SK-N-SH (cell line): ENCODE results near the gene NUDCD3.

ENCODE experiments used
- CTCF ChIP-seq: fragments of 200-600 bp; sonication (generic); IDR thresholded peaks from 2 replicates; pipeline ENCODE4 v1.6.1; 2017; ENCODE audit warnings: antibody characterized with exemption, mild to moderate bottlenecking, moderate library complexity
- EP300 ChIP-seq, 2 experiments: IDR thresholded peaks; 2 replicates each; pipeline versions ENCODE4 v1.4.0 to v1.6.1; 2012; ENCODE audit warnings: borderline replicate concordance in 1 of 2, low read depth in 1 of 2, low read length in 1 of 2
- MAX ChIP-seq: IDR thresholded peaks from 2 replicates; pipeline ENCODE4 v1.4.0; 2012; ENCODE audit warnings: low read depth
- POLR2AphosphoS5 ChIP-seq: IDR thresholded peaks from 2 replicates; pipeline ENCODE4 v1.6.1; 2012; ENCODE audit warnings: low read depth, low read length
- REST ChIP-seq: IDR thresholded peaks from 2 replicates; pipeline ENCODE4 v1.6.1; 2012; ENCODE audit warnings: mild to moderate bottlenecking, low read depth, low read length, moderate library complexity
- TAF1 ChIP-seq: IDR thresholded peaks from 2 replicates; pipeline ENCODE4 v1.6.1; 2012; ENCODE audit warnings: low read depth, mild to moderate bottlenecking, low read length, moderate library complexity, borderline replicate concordance
- YY1 ChIP-seq: IDR thresholded peaks from 2 replicates; pipeline ENCODE4 v1.4.0; 2012; ENCODE audit warnings: low read depth, mild to moderate bottlenecking
- ZBTB33 ChIP-seq: IDR thresholded peaks from 2 replicates; pipeline ENCODE4 v1.4.0; 2012; ENCODE audit warnings: low read depth, borderline replicate concordance

- TF ChIP-seq MAX (no peak), CTCF (no peak), YY1 (no peak), TAF1 (no peak), EP300 (IDR thresholded peaks at IDR 0.05; ENCODE audit: borderline replicate concordance in 1 of 2, low read depth in 1 of 2, low read length in 1 of 2) (no peak), POLR2AphosphoS5 (no peak), ZBTB33 (no peak), REST (no peak)
Observed at GRCh38 chr7:44395067-44395466, 95.4 kb downstream of the NUDCD3 start.
